Fibroblast of peridontal ligament (primary cell): Measurements from ENCODE around the gene ACER3.
"Not testable (repeated sequence)": the region's sequence is repeated elsewhere in the genome, so short reads cannot be mapped to it uniquely, and the experiment has no call there.

ENCODE experiments used
- DNase-seq: peaks from one replicate; pipeline ENCODE4 v3.0.0-alpha.2; 2010; ENCODE audit errors: extremely low read depth

ACER3 gene

DNA sequence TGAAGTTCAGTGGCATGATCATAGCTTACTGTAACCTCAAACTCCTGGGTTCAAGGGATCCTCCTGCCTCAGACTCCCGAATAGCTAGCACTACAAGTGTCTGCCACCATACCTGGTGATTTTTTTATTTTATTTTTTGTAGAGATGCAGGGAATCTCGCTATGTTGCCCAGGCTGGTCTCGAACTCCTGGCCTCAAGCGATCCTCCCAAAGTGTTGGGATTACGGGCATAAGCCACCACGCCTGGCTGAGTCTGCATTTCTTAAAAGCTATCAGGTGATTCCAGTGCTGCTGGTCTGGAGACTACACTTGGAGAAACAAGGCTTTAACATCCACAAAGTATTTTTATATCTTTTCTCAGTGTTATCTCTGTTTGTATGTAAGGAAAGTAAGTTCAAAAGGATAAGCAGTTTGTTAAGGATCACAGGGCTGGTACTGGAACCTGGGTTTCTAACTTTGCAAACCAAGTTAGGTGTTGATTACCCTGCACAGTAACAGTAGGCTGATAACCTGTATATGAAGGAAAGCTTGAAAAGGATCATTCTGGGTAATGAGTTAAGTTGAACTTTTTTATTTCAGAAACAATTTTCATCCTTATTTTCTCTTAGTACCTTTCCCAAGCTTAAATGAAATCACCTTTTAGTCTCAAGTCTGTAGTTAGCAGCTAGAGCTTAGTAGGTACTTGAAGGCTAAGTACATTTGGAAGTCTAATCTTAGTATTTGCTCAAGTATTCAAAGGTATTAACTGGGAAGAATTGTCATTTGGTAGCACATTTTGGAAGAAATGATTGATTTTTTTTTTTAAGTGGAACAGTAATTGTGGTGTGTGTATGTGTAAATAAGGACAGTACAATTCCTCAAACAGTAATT is 12.5 kb downstream of the ACER3 start:
- no peak for DNase-seq

DNA sequence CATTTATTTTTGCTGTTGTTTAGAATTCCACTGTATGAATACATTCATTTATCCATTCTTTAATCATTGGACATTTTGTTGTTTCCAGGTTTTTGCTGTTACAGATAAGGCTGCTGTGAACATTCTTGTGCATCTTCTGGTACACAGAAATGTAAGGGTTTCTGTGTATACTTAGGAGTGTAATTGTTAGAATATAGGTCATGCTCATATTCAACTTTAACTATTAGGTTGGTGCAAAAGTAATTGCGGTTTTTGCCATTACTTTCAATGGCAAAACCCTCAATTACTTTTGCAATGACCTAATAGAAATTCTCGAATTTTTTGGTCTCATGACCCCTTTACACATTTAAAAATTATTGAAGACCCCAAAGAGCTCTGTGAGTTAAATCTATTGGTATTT is 17.3 kb downstream of the ACER3 start:
- DNase-seq = no peak

DNA sequence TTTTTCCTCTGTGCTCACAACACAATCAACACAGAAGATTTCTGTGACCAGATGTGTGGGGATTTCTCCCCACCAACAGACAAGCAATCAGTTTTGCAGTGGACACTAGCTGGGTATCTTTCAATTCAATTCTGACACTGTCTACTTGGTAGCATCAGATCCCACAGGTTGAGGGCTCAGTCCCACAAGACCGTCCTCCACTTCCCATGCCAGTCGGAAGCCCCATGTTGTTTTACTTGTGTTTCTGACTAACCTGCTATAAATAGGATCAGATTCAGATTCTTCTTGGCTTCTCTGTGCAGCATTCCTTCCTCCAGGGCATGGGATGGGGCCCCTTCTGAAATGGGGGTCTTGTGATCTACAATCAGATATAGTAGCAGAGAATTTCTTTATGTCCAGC is 19.6 kb downstream of the ACER3 start:
- DNase-seq = no peak

DNA sequence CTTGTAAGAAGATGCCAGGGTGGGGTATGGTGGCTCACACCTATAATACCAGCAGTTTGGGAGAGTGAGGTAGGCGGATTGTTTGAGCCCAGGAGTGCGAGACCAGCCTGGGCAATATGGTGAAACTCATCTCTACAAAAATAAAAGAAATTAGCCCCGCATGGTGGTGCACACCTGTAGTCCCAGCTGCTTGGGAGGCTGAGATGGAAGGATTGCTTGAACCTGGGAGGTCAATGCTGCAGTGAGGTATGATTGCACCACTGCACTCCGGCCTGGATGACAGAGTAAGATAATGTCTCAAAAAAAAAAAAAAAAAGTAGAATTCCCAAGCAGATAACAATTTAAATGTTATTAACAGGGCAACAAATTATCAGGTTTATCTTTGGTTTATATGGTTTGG is 20.2 kb downstream of the ACER3 start:
- DNase-seq = no peak

DNA sequence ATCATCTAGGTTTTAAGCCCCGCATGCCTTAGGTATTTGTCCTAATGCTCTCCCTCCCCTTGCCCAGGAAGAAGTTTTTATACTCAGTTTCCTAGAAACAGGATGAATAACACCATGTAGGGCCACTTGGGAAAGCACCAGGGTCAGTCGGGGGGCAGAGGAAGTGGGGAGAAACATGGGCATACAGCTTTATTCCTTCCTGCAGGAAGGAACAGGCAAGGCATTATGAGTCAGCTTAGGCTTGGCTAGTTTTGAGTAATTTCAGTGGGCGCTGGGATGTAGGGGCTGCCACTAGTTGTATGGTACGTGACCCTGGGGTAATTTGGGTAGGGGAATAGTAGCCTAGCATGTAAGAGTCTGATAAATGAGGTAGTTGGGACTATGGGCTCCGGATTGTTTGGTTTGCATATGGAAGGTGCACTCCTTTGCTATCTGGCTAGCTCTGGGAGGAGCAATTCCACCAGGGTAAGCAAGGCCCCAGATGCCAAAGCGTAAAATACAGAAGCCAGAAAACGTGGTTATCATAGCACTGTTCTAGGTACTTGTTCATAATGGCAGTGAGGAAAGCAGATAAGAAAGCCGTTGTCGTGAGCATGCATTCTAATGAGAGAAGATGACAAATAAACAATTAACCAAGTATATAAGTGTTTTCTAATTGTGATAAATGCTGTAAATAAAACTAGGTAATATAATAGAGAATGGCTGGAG is 24.8 kb downstream of the ACER3 start:
- DNase-seq = peak; percentile 25

DNA sequence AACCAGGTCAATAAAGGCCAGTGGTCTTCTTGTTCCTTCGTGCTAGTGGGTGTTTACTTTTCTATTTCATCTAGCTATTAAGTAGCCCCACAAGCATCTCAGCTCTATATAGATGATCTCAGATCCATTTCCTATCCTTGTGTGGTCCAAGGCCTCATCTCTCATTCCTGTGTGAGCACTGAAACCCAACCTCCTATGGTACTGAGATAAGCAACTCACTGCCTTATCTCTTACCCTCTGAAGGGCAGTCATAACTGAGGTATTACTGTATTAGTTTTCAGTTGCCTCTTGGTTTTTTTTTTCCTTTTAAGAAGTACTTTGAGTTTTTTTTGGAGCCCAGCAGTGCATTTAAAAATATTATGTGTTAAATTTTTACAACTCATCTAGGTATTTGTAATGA is 28.3 kb downstream of the ACER3 start:
- no peak for DNase-seq

DNA sequence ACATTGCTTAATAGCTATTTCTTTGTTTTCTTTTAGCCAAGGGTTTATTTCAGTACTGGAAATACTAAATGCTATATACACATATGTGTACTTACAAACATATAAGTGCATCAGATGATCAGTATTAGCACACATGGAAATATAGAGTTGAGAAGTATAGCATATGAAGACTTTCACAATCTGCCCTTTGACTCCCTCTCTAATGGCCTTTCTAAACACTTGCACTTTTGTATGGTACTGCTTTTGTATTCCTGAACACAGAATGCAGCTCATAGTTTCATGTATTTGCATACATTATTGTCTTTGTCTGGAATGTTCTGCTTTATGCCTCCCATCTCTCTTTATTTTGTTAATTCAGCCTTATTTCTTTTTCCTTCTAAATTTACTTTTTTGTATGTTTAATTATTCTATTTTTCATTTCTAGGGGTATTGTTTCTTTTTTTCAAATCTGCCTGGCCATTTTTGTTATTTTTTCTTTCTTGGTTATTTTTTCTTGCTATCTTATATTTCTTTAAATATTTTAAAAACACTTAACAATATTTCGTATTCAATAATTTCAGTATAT is 28.8 kb downstream of the ACER3 start:
- no peak for DNase-seq

DNA sequence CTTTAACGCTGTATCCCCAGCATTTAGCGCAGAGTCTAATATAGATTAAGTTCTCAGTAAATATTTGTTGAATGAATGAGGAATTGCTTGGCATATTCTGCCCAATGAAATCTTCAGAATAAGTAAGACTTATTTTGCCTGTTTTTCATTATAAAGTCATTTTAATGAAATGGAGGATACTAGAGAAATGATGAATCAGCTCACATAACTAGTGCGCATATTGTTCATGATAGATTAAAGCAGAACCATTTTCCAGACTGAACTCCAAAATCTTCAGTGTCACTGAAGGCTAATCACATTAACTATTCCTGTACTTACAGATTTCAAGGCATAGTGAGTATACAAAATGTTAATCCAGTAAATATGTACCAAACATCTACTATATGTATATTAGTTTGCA is 29.6 kb downstream of the ACER3 start:
- no peak for DNase-seq

DNA sequence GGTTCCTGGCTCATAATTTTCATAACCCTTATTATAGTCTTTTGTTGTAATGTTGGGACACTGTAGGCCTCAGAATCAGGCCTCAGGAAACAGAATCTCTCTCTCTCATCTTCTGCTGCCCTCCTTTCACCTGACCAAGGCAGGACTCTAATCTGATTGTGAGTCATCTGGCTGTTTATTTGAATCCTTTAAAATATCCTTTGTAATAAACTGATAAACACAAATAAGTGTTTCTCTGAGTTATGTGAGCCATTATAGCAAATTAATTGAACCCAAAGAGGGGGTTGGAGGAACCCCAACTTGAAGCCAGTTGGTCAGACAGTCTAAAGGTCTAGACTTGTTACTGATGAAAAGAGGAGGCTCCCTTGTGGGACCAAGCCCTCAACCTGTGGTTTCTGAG is 30.6 kb downstream of the ACER3 start:
- DNase-seq = no peak

DNA sequence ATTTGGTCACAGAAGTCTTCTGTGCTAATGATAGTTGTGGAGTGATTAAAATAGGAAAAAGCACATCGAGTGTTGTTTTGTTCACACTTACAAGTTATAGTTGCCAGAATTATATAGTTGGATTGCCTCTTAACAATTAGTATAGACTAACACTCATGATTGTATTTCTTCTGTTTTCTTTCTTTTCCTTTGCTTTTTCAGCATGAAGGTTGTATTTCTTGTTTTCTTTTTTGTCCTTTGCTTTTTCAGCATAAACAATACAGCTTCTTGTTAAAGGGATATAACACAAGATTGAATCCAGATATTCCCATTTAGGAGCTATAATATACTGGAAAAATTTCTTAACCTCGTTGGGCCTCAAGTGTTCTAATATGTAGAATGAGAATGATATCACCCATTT is 31.1 kb downstream of the ACER3 start:
- no peak for DNase-seq

DNA sequence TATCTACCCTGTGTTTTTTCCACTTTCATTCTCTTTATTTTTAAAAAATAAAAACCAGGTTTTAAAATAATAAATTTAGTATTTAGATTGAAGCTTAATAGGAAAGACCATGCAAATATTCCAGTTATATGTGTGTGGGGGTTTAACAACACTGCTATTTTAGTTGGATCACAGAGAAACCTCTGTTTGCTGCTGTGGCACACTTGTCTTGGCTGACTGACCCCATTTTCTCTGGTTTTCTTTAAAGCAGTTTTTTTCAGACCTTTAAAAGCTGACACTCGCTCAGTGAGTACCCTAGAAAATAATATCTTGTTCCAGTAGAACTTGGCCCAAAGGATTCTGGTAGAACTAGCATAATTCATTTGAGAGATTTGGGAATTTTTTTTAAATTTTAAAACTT is 31.6 kb downstream of the ACER3 start:
- DNase-seq = no peak

DNA sequence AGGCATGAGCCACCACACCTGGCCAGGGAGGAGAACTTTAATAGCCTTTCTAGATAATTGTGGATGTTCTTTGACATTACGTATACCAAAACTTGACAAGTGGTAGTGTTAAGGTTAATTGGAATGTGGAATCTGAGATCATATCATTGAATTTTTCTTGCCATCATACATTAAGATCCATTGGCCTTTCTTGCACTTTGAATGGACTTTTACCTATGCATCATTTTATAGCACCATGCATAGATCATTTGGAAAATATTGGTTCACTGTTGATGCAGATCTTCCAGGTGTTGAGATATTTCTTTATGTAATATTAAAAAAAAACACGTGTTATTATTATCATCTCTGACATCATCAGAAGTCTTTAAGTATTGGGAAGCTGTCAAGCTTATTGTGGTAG is 36.5 kb downstream of the ACER3 start:
- DNase-seq = no peak

DNA sequence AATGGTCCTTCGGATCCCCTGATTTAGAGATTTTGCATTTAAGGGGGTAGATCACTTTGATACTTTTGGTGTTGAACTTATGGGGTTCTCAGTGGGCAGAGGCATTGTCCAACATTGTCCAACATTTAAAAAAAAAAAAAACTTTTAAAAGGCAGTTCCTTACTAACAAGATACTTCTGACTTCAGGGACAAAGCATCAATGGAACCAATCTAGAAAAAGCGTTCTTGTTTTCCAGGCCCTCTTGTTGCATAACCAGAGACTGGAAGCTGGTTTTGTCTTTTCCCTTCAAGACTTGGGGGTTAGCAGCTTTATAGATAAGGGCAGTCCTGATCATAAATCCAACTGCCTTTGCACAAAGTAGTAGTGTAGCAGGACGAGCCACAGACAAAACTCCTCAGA is 40.4 kb downstream of the ACER3 start:
- no peak for DNase-seq

DNA sequence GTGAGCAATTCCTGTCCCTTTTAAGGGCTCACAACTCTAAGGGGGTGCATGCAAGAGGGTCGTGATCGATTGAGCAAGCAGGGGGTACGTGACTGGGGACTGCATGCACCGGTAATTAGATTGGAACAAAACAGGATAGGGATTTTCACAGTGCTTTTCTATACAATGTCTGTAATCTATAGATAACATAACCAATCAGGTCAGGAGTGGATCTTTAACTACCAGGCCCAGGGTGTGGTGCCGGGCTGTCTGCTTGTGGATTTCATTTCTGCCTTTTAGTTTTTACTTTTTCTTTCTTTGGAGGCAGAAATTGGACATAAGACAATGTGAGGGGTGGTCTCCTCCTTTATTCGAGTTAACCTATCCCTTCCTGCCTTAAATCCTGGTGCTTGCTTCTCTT is 40.9 kb downstream of the ACER3 start:
- DNase-seq = not testable (repeated sequence)

DNA sequence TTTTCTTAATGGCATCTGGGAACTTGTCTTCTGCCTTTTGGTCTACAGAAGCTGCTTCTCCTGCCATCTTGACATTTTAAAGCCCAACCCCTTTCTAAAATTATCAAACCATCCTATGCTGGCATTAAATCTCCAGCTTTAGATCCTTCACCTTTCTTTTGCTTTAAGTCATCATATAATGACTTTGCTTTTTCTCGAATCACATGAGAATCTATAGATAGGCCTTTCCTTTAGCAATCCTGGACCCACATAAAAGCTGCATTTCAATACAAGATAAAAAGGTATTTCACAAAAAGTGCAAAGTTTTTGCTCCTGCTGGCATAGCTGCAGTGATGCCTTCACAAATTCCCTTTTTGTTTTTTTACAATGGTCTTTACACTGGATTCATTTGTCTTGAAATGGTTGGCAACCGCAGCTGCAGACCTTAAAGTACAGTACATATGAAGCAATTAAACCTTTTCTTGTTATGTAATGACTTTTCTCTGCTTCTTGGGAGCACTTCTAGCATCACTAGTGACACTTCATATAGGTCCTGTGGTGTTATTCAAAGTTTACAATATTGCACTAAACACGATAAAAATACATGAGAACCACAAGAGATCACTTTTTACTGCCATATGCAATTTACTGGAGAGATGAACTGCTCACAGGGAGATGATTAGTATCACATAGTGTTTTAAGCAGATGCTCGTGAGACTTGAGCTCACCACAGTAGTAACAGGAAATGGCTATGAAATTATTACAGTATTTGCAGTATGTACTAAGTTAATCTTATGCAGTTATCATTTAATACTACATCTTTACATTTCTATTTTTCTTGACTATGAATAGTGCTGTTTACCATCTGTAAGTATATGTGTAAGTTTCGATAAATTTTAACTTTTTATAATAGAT is 41.6 kb downstream of the ACER3 start:
- no peak for DNase-seq

DNA sequence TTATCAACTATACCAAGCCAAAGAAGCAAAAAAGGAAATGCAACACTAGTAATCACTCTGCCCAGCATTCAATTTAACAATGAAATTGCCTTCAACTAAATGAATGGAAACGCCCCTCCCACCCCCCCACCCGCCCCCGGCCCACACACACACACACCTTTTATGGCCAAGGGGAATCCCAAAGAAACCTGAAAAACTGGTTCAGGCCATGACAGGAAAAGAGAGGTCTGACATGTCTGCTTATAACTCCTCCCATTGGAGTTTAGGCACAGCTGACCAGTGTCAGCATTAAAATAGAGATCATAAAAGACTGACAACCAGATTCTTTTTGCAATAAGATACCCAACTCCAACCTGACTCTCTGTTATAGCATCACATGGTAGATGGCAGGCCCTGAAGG is 42.6 kb downstream of the ACER3 start:
- no peak for DNase-seq

DNA sequence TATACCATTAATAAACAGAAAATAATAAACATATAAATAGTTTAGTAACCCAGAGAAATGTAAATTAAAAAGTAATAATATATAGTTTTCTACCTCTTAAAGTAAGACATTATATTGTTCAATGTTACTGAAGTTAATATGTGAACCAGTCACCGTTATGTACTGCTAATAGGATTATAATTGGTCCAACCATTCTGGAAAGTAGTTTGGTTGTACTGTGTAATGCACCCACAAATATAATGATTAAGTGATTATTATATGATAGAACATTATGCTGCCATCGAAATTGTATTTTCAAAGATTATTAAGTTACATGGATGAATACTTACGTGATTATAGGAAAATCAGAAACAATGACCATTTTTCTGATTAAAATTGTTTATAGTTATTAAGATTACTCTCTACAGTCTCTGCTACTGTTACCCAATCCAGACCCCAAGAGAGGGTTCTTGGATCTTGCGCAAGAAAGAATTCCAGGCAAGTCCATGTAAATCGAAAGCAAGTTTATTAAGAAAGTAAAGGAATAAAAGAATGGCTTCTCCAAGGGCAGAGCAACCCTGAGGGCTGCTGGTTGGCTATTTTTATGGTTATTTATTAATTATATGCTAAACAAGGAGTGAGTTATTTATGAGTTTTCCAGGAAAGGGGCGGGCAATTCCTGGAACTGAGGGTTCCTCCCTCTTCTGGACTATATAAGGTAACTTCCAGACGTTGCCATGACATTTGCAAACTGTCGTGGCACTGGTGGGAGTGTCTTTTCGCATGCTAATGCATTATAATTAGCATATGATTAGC is 50.1 kb downstream of the ACER3 start:
- peak; percentile 46 for DNase-seq

DNA sequence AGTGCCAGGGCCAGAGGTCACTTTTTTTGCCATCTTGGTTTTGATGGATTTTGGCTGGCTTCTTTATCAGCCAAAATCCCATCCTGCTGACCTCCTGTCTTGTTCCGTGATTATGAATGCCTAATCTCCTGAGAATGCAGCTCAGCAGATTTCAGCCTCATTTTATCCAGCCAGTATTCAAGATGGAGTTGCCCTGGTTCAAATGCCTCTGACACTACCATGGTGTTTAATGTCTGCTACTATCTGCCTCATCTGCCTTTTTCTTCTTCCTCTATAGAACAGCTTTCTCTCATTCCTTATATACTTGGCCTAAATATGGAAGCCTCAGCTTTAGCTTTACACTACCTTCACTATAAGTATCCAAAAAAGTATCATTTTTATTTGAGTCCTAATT is 50.7 kb downstream of the ACER3 start:
- no peak for DNase-seq

DNA sequence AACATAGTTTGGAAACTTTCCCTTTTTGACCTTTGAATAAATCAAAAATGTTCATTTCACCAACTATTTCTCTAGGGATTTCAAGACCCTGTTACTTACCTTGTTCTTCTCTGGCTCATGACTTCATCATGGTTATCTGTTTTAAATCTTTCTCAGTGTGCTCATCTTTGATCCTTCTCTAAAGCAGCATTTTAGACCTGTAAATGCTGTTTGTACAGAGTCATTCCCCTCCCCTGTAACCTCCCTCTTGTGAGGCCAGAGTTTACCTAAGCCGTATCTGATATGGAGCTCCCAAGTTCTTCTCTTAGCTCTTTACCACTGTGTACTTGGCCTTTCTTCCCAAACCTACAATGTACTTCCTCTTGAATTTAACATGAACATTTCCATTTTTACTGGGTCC is 56.0 kb downstream of the ACER3 start:
- DNase-seq = no peak

DNA sequence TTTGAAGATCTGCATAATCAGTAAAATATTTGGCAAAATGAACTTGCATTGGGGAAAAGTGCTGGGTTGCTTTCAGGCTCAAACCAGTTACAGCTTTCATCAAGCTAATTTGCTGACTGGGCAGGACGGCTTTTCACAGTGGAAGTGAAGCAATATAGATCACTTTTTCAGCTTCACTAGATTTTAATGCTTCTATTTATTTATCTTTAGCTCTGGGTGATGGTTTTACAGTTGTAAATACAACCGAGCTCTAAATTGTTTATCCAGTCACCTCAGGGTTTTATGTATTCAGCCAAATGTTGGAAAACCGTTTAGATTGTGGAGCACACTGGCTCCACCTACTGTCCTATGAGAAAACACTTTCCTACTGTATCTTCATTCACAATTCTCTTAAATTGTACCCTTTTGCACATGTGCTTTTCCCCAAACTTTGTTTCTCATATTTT is 58.2 kb downstream of the ACER3 start:
- peak; percentile 83 for DNase-seq

DNA sequence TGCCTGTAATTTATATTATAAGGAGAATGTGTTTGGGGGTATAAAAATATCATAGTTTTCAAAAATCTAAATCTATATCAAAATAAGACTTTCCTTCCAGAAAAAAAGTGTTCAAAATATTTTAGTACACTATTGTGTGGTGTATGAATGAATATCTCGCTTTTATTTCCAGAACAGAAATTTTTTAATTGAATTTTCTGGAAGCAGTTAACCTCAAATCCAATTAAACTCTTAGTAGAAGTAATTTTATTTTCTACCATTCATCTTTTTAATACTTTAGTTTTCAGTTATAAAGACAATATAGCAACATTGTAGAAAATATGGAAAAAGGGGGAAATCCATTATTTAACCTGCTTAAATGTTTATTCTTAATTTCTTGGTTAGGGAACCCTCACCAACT is 58.7 kb downstream of the ACER3 start:
- DNase-seq = no peak
